A549 (cell line): ENCODE results near the gene MYO1E. TPM values are rescaled to one million over a fixed set of nuclear protein-coding genes. Genes with fewer than 3 reads are reported as not detected.
A peak's percentile ranks its signal among the peaks of the same experiment; 100 is the strongest.

Experiments used
- ATAC-seq, 2 experiments: fragments of 200-7000 bp in 1 of 2; fragments of >200 bp in 1 of 2; cut with Nextera tagmentation in 1 of 2; cut with Tn5 transposase in 1 of 2; 3 replicates each; pipeline versions ENCODE4 v1.8.0 to v1.9.1; 2018 to 2020; ENCODE audit warnings: mild to moderate bottlenecking in 1 of 2, moderate library complexity in 1 of 2
- CTCF ChIA-PET: fragments of 300-600 bp; sonication (Branson Sonifier 250); formaldehyde crosslinking; extraction: SDS; loops from one replicate; lab custom pipeline; 2021; ENCODE audit warnings: antibody characterized with exemption, inconsistent platforms; lab: Yijun Ruan, JAX
- POLR2A ChIA-PET: fragments of 350-600 bp; formaldehyde crosslinking; extraction: SDS; loops from one replicate; lab custom pipeline; 2021; ENCODE audit warnings: antibody characterized with exemption, inconsistent platforms; lab: Yijun Ruan, JAX
- DNase-seq, 2 experiments: peaks; one replicate each; pipeline versions ENCODE4 v3.0.0 to v3.0.0-alpha.2; 2011 to 2016; ENCODE audit warnings: low read depth in 1 of 2, low spot score in 1 of 2
- FAIRE-seq: peaks from 2 replicates; lab custom pipeline; 2011; peaks lifted over from hg19 to GRCh38; lab: Jason Lieb, UNC
- H3K27ac ChIP-seq, 2 experiments: fragments of >200 bp; sonication (Bioruptor Twin); formaldehyde crosslinking; 3 replicates each; pipeline ENCODE4 v1.5.1; 2016 to 2017
- H3K4me1 ChIP-seq: fragments of >200 bp; sonication (Bioruptor Twin); formaldehyde crosslinking; 3 replicates; pipeline ENCODE4 v1.6.1; 2016
- H3K4me2 ChIP-seq: fragments of >200 bp; sonication (Bioruptor Twin); formaldehyde crosslinking; 3 replicates; pipeline ENCODE4 v1.6.1; 2016
- H3K4me3 ChIP-seq: fragments of >200 bp; sonication (Bioruptor Twin); formaldehyde crosslinking; 3 replicates; pipeline ENCODE4 v1.5.1; 2016
- H3K9me3 ChIP-seq: fragments of >200 bp; sonication (Bioruptor Twin); formaldehyde crosslinking; 3 replicates; pipeline ENCODE4 v1.6.1; 2016
- CBX8 ChIP-seq: fragments of 200-600 bp; sonication (generic); IDR thresholded peaks from 2 replicates; pipeline ENCODE4 v1.6.1; 2016
- CEBPB ChIP-seq, 2 experiments: fragments of >200 bp in 1 of 2; sonication (Bioruptor Twin) in 1 of 2; formaldehyde crosslinking in 1 of 2; IDR thresholded peaks; 2 replicates each; pipeline ENCODE4 v1.6.1; 2012 to 2016
- CHD4 ChIP-seq: fragments of 200-600 bp; sonication (generic); IDR thresholded peaks from 2 replicates; pipeline ENCODE4 v1.6.1; 2016; ENCODE audit warnings: antibody characterized with exemption, mild to moderate bottlenecking, borderline replicate concordance
- EHF ChIP-seq: fragments of 250-450 bp; sonication (Bioruptor Pico); IDR thresholded peaks from 2 replicates; pipeline ENCODE4 v1.5.0; 2020; ENCODE audit warnings: mild to moderate bottlenecking
- EHMT2 ChIP-seq: fragments of 200-600 bp; sonication (generic); IDR thresholded peaks from 2 replicates; pipeline ENCODE4 v1.6.1; 2016; ENCODE audit warnings: antibody characterized with exemption, low read depth, mild to moderate bottlenecking, moderate library complexity
- EP300 ChIP-seq, 2 experiments: fragments of >200 bp; sonication (Bioruptor Twin); formaldehyde crosslinking; IDR thresholded peaks; 2 replicates in 1 of 2; 3 replicates in 1 of 2; pipeline ENCODE4 v1.6.1; 2016 to 2017
- FOXS1 ChIP-seq: fragments of 250-450 bp; sonication (Bioruptor Pico); IDR thresholded peaks from 2 replicates; pipeline ENCODE4 v1.5.0; 2020; ENCODE audit warnings: mild to moderate bottlenecking, moderate library complexity
- HDAC2 ChIP-seq: fragments of 200-600 bp; sonication (generic); IDR thresholded peaks from 2 replicates; pipeline ENCODE4 v1.6.1; 2016
- HEYL ChIP-seq: fragments of 250-450 bp; sonication (Bioruptor Pico); IDR thresholded peaks from 2 replicates; pipeline ENCODE4 v1.8.0; 2021; ENCODE audit warnings: mild to moderate bottlenecking, moderate library complexity
- HOXB13 ChIP-seq: fragments of 250-450 bp; sonication (Bioruptor Pico); IDR thresholded peaks from 2 replicates; pipeline ENCODE4 v1.5.0; 2020; ENCODE audit warnings: low read depth, mild to moderate bottlenecking, moderate library complexity
- JUN ChIP-seq, 2 experiments: fragments of >200 bp; sonication (Bioruptor Twin); formaldehyde crosslinking; IDR thresholded peaks; 2 replicates in 1 of 2; 3 replicates in 1 of 2; pipeline ENCODE4 v1.6.1; 2016 to 2017
- JUNB ChIP-seq: fragments of >200 bp; sonication (Bioruptor Twin); formaldehyde crosslinking; IDR thresholded peaks from 2 replicates; pipeline ENCODE4 v1.6.1; 2016
- KDM1A ChIP-seq: fragments of 200-600 bp; sonication (generic); IDR thresholded peaks from 2 replicates; pipeline ENCODE4 v1.6.1; 2016; ENCODE audit warnings: low read depth, mild to moderate bottlenecking
- MAFK ChIP-seq: fragments of 450-650 bp; IDR thresholded peaks from 2 replicates; pipeline ENCODE4 v1.6.1; 2014; ENCODE audit not compliant: partially characterized antibody
- NFE2L2 ChIP-seq: fragments of 150-350 bp; conservative IDR thresholded peaks from 2 replicates; pipeline ENCODE4 v1.6.1; 2014; ENCODE audit warnings: low read length
- PHF8 ChIP-seq: fragments of 200-600 bp; sonication (generic); IDR thresholded peaks from 2 replicates; pipeline ENCODE4 v1.6.1; 2016; ENCODE audit warnings: low read depth, mild to moderate bottlenecking, antibody characterized with exemption, moderate library complexity, borderline replicate concordance
- RAD21 ChIP-seq, 2 experiments: fragments of >200 bp in 1 of 2; sonication (Bioruptor Twin) in 1 of 2; formaldehyde crosslinking in 1 of 2; IDR thresholded peaks in 1 of 2; conservative IDR thresholded peaks in 1 of 2; 2 replicates in 1 of 2; 3 replicates in 1 of 2; pipeline ENCODE4 v1.6.1; 2012 to 2018; ENCODE audit warnings: inconsistent platforms in 1 of 2
- RARB ChIP-seq: fragments of 250-450 bp; sonication (Bioruptor Pico); IDR thresholded peaks from 2 replicates; pipeline ENCODE4 v1.8.0; 2021; ENCODE audit warnings: mild to moderate bottlenecking, moderate library complexity
- RFX5 ChIP-seq: fragments of 450-650 bp; IDR thresholded peaks from 2 replicates; pipeline ENCODE4 v1.7.1; 2014; ENCODE audit warnings: antibody characterized with exemption, mild to moderate bottlenecking, moderate library complexity
- RNF2 ChIP-seq: fragments of 200-600 bp; sonication (generic); IDR thresholded peaks from 2 replicates; pipeline ENCODE4 v1.6.1; 2016; ENCODE audit warnings: low read depth, mild to moderate bottlenecking, antibody characterized with exemption, moderate library complexity, borderline replicate concordance
- SMC3 ChIP-seq: fragments of >200 bp; sonication (Bioruptor Twin); formaldehyde crosslinking; IDR thresholded peaks from 3 replicates; pipeline ENCODE4 v1.6.1; 2018; ENCODE audit warnings: inconsistent platforms
- TP53 ChIP-seq: fragments of 250-450 bp; sonication (Bioruptor Pico); IDR thresholded peaks from 2 replicates; pipeline ENCODE4 v1.5.0; 2021; ENCODE audit warnings: mild to moderate bottlenecking, moderate library complexity
- ZNF302 ChIP-seq: fragments of 250-450 bp; sonication (Bioruptor Pico); IDR thresholded peaks from 2 replicates; pipeline ENCODE4 v1.9.0; 2021; ENCODE audit warnings: inconsistent platforms, mild to moderate bottlenecking, moderate library complexity
- WGBS: methylation state at CpG from one replicate; pipeline ENCODE4 v1.1.6; 2017; ENCODE audit errors: missing lambda C conversion rate; 5-methylcytosine and 5-hydroxymethylcytosine counted together
- polyA plus RNA-seq, 4 experiments: library from polyadenylated mRNA; depleted of rRNA in 3 of 4; stranded (reverse); fragments of >200 nt; fragmentation: RNase III in 1 of 4; extraction: RNeasy Plus Mini Kit Qiagen cat#74134 plus additional on column Dnase treatment in 1 of 4; gene quantifications; 2 replicates in 3 of 4; 3 replicates in 1 of 4; pipeline ENCODE4 v1.2.3, GENCODE V29; 2011 to 2017
- TF ChIP-seq, protein P1 (sequence below): fragments of >200 bp; sonication (Bioruptor Twin); formaldehyde crosslinking; IDR thresholded peaks from 3 replicates; pipeline ENCODE4 v1.5.1; 2016
- TF ChIP-seq, protein P2 (sequence below): IDR thresholded peaks from 2 replicates; pipeline ENCODE4 v1.6.1; 2012
- TF ChIP-seq, protein P3 (sequence below): fragments of >200 bp; sonication (Bioruptor Twin); formaldehyde crosslinking; IDR thresholded peaks from 2 replicates; pipeline ENCODE4 v1.6.1; 2016
- TF ChIP-seq, protein P4 (sequence below): fragments of 150-350 bp; IDR thresholded peaks from 2 replicates; pipeline ENCODE4 v1.6.1; 2014; ENCODE audit warnings: low read depth, mild to moderate bottlenecking, low read length
- TF ChIP-seq, protein P5 (sequence below): fragments of 200-600 bp; sonication (generic); IDR thresholded peaks from 2 replicates; pipeline ENCODE4 v1.6.1; 2016; ENCODE audit warnings: antibody characterized with exemption, mild to moderate bottlenecking, moderate library complexity

Gene MYO1E
- polyA plus RNA-seq, 2 of the 4 experiments (the other 2 are of a cell fraction) = 202 to 497 TPM

DNA sequence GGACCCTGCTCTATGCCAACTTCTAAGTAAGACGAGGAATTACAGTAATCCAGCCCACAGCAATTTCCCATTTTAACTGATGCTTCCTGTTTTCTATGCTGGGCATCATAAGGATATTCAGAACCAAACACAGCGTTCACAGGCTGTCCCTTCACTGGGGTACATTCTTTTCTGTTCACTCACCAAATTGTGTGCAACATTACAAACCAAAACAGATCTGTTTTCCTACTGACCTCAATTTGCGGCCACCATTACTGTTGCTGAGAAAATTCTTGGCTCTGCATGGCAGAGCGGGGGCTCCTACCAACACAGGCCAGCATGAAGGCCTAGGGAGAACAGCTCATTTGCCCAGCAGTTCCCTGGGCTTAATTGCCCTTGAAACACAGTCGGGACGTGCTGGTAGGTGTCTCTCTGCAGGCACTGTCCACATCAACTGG is 76.5 kb downstream of the MYO1E start (continued):
- TF ChIP-seq, protein P1, sequence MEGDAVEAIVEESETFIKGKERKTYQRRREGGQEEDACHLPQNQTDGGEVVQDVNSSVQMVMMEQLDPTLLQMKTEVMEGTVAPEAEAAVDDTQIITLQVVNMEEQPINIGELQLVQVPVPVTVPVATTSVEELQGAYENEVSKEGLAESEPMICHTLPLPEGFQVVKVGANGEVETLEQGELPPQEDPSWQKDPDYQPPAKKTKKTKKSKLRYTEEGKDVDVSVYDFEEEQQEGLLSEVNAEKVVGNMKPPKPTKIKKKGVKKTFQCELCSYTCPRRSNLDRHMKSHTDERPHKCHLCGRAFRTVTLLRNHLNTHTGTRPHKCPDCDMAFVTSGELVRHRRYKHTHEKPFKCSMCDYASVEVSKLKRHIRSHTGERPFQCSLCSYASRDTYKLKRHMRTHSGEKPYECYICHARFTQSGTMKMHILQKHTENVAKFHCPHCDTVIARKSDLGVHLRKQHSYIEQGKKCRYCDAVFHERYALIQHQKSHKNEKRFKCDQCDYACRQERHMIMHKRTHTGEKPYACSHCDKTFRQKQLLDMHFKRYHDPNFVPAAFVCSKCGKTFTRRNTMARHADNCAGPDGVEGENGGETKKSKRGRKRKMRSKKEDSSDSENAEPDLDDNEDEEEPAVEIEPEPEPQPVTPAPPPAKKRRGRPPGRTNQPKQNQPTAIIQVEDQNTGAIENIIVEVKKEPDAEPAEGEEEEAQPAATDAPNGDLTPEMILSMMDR = no peak
- TF ChIP-seq NFE2L2 (no peak), HOXB13 (peak; percentile 85; the same call in 1 of the 2 replicates), CBX8 (no peak)

DNA sequence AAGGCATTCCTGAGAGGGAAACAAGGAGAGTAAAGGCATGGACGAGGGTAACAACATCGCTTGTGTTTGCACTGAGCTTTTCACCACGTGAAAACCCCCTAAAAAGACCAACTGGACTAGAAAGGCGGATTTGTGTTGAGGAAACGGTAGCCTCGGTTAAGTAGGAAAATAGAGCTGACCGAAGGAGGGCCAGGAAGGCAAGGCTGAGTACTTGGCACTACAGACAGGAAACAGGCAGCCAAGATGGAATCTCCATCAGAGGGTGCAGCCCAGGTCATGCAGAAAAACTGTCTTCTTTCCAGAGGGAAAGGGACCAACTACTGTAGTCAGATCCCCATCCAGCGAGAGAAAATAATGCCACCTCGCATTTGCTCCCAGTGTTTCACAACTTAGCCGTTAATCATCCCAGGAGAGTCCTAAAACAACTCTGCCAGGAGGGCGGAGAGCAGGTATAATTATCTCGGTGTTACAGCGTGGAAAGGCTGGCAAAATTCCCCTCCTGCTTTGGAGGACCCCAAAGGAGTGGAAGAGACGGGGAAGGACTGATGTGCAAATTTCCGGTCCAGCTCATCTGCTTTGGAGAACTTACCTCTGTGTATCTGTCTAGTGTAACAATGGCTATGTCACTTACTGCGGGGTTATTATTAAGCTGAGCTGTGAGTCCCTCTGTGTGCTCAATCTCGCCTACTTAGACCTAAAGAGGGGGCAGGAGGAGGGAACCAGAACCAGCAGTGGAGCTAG is 77.2 kb downstream of the MYO1E start:
- H3K4me1 ChIP-seq = peaks cover 100% of the 10 kb centered on the region
- peak overlapping the region; percentile 9; the same call in 1 of the 3 replicates for H3K4me3 ChIP-seq
- ChIA-PET POLR2A (interaction anchor here (0.6 to 4.0 kb wide), 5 partner anchors 9 to 77 kb away, joined by 3 to 35 read pairs (median 4); partner anchors contain the start of gene MYO1E), CTCF (interaction anchor here (0.5 to 4.3 kb wide), 16 partner anchors 9 to 1424 kb away, joined by 3 to 35 read pairs (median 4); no protein-coding TSS in a partner anchor)
- DNase-seq = peak in 1 of 2 experiments; percentile 73
- peak overlapping the region; percentile 93 to 95 for H3K27ac ChIP-seq
- peak; percentile 52 to 65 for ATAC-seq
- 3% methylated on average over 17 of the region's 17 CpGs for WGBS
- FAIRE-seq = no peak
- H3K9me3 ChIP-seq = no peaks in the 10 kb centered on the region
- peak overlapping the region; percentile 74 for H3K4me2 ChIP-seq
- TF ChIP-seq JUN (IDR thresholded peaks at IDR 0.05) = peak in 1 of 2 experiments; percentile 91; a peak in 3 of 5 replicates
- TF ChIP-seq, protein P2, sequence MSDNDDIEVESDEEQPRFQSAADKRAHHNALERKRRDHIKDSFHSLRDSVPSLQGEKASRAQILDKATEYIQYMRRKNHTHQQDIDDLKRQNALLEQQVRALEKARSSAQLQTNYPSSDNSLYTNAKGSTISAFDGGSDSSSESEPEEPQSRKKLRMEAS = 0 out of 2 replicates have a peak, but pooled peaks have one; percentile 25
- no peak for TF ChIP-seq CHD4
- TF ChIP-seq, protein P3, sequence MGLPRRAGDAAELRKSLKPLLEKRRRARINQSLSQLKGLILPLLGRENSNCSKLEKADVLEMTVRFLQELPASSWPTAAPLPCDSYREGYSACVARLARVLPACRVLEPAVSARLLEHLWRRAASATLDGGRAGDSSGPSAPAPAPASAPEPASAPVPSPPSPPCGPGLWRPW = no peak
- peak; percentile 33 for TF ChIP-seq MAFK
- no peak for TF ChIP-seq JUNB
- TF ChIP-seq SMC3 = no peak; the same call in 2 of the 3 replicates
- TF ChIP-seq KDM1A = no peak
- TF ChIP-seq HEYL (CRISPR knock-in tag) = peak; percentile 15; the same call in 1 of the 2 replicates
- TF ChIP-seq TP53 = no peak
- TF ChIP-seq NFE2L2 = no peak
- TF ChIP-seq EP300 (IDR thresholded peaks at IDR 0.05) = peak in 1 of 2 experiments; percentile 8; a peak in 1 of 5 replicates
- TF ChIP-seq, protein P4, sequence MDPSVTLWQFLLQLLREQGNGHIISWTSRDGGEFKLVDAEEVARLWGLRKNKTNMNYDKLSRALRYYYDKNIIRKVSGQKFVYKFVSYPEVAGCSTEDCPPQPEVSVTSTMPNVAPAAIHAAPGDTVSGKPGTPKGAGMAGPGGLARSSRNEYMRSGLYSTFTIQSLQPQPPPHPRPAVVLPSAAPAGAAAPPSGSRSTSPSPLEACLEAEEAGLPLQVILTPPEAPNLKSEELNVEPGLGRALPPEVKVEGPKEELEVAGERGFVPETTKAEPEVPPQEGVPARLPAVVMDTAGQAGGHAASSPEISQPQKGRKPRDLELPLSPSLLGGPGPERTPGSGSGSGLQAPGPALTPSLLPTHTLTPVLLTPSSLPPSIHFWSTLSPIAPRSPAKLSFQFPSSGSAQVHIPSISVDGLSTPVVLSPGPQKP = no peak
- no peak for TF ChIP-seq RNF2
- TF ChIP-seq EHMT2 = no peak
- TF ChIP-seq ZNF302 = no peak
- peak in 1 of 2 experiments; percentile 0; a peak in 2 of 5 replicates for TF ChIP-seq RAD21 (conservative IDR thresholded peaks at IDR 0.05 in 1 of 2, IDR thresholded peaks at IDR 0.05 in 1 of 2)
- TF ChIP-seq CEBPB (IDR thresholded peaks at IDR 0.05) = peak in 1 of 2 experiments; percentile 77; a peak in 3 of 4 replicates
- TF ChIP-seq HDAC2 = no peak
- TF ChIP-seq, protein P5, sequence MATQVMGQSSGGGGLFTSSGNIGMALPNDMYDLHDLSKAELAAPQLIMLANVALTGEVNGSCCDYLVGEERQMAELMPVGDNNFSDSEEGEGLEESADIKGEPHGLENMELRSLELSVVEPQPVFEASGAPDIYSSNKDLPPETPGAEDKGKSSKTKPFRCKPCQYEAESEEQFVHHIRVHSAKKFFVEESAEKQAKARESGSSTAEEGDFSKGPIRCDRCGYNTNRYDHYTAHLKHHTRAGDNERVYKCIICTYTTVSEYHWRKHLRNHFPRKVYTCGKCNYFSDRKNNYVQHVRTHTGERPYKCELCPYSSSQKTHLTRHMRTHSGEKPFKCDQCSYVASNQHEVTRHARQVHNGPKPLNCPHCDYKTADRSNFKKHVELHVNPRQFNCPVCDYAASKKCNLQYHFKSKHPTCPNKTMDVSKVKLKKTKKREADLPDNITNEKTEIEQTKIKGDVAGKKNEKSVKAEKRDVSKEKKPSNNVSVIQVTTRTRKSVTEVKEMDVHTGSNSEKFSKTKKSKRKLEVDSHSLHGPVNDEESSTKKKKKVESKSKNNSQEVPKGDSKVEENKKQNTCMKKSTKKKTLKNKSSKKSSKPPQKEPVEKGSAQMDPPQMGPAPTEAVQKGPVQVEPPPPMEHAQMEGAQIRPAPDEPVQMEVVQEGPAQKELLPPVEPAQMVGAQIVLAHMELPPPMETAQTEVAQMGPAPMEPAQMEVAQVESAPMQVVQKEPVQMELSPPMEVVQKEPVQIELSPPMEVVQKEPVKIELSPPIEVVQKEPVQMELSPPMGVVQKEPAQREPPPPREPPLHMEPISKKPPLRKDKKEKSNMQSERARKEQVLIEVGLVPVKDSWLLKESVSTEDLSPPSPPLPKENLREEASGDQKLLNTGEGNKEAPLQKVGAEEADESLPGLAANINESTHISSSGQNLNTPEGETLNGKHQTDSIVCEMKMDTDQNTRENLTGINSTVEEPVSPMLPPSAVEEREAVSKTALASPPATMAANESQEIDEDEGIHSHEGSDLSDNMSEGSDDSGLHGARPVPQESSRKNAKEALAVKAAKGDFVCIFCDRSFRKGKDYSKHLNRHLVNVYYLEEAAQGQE = no peak
- TF ChIP-seq HOXB13 = peak; percentile 61; the same call in 1 of the 2 replicates
- TF ChIP-seq, protein P1 = no peak
- no peak for TF ChIP-seq PHF8
- no peak for TF ChIP-seq EHF
- TF ChIP-seq FOXS1 (CRISPR knock-in tag) = no peak
- TF ChIP-seq RFX5 = no peak
- 0 out of 2 replicates have a peak, but pooled peaks have one; percentile 5 for TF ChIP-seq RARB
